Esophagus squamous epithelium (tissue), 4 donors: Measurements from ENCODE around the gene GPR18.

Source experiments
- CTCF ChIP-seq, 6 experiments: fragments of 450-650 bp in 4 of 6; fragments of 200-600 bp in 2 of 6; sonication (generic) in 2 of 6; IDR thresholded peaks; one replicate each; pipeline ENCODE4 v1.5.1; 2016 to 2019; ENCODE audit warnings: antibody characterized with exemption in 6 of 6, mild to moderate bottlenecking in 4 of 6, moderate library complexity in 4 of 6
- POLR2A ChIP-seq, 4 donors: fragments of 450-650 bp; IDR thresholded peaks; one replicate each; pipeline ENCODE4 v1.6.1; 2017; ENCODE audit warnings: antibody characterized with exemption in 4 of 4, mild to moderate bottlenecking in 4 of 4, moderate library complexity in 3 of 4

- TF ChIP-seq CTCF (IDR thresholded peaks at IDR 0.05) = no peak
- TF ChIP-seq POLR2A (IDR thresholded peaks at IDR 0.05) = no peak
These were observed 41.8 kb upstream of the GPR18 start for GRCh38 chr13:99299920-99300341.
